HG03520 (cell line): ENCODE data around the gene ERC1.
"Not testable (repeated sequence)": the region's sequence is repeated elsewhere in the genome, so short reads cannot be mapped to it uniquely, and the experiment has no call there.

Experiments
- ATAC-seq: cut with Tn5 transposase; IDR thresholded peaks from one replicate; pipeline ENCODE4 v1.9.1; 2021; ENCODE audit warnings: mild to moderate bottlenecking, moderate library complexity; ENCODE audit not compliant: unreplicated experiment

Gene ERC1

DNA sequence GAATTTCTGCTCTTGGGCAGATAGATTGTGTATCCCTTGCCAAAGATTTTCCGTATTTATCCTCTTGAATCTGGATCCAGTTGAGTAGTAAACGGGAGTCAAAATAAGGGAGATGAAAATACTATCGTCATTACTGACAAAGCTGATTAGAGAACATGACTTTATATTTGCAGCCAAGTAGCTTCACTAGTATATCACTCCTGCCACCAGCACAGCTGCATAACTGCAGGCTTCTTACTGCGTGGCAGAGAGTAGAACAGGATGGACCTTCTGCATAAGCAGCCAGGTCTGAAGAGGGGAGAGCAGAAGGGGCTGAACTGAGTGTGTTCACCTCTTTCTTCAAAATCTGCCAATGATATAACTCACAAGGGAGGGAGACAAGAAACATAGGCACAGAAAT is 319.6 kb downstream of the ERC1 start:
- ATAC-seq = no peak

DNA sequence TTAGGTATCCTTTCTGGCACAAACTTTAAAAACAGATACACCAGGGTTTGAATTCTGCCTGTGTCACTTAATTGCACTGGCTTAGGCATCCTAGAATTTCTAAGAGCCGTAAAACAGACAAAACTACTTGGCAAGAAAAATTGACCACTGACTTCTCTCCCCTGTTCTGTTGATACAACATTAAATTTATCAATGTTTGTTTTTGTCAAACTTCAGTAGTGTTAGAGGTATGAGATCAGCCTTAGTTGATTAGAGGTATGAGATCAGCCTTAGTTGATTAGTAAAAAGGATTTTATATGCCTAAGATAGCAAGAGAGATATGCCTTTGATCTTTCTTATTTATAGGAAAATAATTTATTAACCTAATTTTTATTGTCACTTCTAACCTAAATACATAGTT is 320.1 kb downstream of the ERC1 start:
- ATAC-seq = no peak

DNA sequence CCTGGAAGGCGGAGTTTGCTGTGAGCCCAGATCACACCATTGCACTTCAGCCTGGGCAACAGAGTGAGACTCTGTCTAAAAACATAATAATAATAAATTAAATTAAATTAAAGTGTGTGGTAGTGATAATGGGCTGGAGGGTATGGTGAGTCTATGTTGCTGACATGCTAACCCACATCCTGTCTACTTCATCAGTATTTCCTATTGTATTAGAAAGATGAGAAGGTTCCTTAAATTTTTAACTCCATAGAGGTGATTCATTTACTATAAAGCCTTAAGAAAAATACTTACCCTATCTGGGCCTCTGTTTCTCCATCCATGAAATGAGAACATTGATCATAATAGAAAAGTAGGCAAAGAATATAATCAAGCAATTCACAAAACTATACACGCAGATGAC is 322.9 kb downstream of the ERC1 start:
- ATAC-seq = no peak

DNA sequence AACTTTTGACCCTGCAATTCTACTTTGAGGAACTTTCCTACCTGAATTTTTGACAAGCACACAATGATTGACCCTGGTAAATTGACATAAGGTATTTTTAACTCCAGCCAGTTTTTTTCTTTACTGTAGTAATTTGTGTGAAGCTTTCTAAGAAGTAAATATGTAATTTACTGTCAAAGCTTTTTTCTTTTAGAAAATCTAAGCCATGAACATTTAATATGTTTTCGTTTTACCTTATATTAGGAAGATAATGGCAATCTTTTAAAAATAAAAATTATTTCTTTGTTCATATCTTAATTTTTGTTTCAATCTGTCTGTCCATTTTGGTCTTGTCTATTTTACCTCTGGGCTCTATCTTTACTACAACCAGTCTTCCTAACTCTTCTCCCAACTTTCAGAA is 323.5 kb downstream of the ERC1 start:
- ATAC-seq = no peak

DNA sequence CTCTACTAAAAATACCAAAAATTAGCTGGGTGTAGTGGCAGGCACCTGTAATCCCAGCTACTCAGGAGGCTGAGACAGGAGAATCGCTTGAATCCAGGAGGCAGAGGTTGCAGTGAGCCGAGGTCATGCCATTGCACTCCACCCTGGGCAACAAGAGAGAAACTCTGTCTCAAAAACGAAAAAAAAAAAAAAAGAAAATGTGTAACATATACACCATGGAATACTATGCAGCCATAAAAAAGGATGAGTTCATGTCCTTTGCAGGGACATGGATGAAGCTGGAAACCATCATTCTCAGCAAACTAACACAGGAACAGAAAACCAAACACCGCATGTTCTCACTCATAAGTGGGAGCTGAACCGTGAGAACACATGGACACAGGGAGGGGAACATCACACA is 326.0 kb downstream of the ERC1 start:
- ATAC-seq = not testable (repeated sequence)

DNA sequence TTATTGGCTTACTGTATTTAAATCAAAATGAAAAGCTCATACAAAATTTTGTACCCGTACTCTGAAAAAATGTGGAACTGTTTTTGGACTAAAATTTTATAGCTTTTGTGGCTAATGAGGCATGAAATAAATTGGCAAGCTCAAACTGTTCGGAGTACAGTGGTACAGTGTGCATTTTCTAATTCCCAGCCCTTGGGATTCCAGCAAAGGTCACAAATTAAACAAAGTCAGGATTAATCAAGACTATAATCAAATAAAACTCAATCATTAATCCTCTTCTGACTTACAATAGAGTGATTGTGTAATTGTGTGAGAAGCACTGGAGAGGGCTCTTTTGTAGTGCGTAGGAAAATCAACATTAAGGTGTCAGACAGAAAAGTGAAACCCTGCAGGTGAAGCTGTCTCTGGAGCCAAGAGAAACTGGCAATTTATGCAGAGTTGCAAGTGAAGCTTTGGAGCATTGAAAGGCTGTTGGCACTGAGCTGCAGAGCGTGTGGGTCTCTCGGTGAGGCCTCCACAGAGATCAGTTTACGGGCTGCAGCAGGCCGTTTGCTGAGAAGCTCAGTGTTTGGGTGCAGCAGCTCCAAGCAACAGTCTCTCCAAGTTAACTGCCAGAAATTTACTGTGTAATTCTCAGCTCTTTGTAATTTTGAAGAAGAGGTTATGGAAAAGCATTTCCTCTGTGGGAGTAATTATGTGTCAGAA is 327.5 kb downstream of the ERC1 start:
- ATAC-seq = no peak

GRCh38 chr12:1319212-1319611 is 328.2 kb downstream of the ERC1 start:
- no peak for ATAC-seq

DNA sequence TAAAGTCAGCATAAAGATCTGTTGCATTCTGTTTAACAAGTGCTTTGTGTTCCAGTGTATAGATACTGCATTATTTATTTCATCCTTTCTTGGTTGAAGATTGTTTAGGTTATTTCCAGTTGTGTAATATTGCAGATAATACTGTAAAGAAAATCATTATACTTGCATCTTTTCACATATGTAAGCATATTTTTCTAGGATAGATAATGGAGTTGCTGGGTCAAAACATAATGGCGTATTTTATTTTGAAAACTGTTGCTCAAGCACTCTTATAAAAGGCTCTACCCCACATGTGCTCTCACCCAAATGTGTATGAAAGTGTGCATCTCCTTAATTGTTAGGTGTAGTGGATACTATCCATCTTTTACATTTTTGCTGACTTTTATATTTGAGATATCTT is 329.0 kb downstream of the ERC1 start:
- ATAC-seq = no peak

DNA sequence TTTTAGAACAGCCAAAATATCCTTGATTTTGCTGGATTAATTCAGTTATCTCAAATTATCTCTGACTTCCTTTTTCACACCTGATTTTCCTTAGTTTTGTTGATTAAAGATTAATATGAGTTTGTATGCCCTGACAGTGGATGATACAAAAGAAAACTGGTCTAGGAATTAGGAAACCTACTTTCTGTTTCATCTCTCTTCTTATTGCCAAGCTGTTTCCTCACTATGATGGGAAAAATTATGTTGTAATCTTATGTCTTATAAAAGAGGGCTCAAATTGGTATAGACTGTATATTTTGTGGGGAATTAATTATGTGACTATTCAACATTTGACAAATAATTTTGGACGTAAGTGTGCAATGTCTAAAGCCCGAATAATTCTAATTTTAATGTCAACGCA is 331.8 kb downstream of the ERC1 start:
- no peak for ATAC-seq

GRCh38 chr12:1324099-1324498 is 333.1 kb downstream of the ERC1 start:
- ATAC-seq = no peak

DNA sequence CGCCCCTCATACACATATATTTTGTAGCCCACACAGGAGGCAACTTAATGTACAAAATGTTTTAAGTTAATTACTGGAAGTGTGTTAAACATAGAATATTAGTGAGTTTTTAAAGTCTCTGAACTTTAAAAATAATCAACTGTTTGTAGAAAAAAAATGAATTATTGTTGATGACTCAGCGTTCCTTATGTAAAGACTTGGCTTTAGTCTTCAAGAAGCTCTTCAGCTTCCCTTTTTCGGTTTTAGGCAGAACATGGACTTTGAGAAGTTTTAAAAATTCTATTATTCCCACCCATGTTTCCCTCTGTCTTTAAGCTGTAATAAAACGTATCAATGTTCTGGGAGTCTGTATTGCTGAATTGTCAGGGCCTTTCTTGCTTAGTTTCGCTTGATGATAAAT is 333.9 kb downstream of the ERC1 start:
- ATAC-seq = no peak

DNA sequence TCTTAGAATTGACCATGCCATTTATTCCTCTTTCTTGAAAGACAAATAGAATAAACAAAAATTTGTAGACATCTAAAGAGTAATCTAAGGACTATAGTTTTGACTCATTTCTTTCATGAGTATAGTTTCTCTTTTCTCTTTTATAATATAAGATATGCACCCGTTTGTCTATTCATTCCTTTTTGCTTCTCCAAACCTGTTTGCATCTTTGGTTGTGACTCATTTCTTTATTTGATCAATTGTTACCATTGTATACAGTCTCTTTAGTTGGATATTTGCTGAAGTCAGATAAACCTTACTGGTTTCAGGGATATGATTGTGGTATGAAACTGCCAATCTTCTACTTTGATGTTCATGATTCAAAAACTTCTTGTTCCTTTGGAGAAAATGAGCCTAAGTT is 334.6 kb downstream of the ERC1 start:
- no peak for ATAC-seq

- no peak for ATAC-seq
Observed at GRCh38 chr12:1326258-1326657, 335.2 kb downstream of the ERC1 start.

DNA sequence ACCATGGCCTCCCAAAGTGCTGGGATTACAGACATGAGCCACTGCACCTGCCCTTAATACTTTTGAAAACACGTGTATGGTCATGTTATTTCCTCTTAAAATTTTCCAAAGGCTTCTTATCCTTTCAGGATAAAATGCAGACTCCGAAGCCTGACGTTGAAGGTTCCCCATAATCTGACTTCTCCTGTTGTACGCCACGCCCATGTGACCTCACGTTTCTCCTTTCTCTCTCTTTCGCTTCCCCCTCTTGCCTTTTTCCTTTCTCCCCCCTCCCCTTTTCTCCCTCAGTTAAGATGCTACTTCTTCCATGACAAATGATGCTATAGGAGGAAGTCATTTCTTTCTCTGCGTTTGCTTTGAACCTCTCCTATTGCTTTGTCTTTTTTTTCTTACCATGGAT is 337.4 kb downstream of the ERC1 start:
- no peak for ATAC-seq

DNA sequence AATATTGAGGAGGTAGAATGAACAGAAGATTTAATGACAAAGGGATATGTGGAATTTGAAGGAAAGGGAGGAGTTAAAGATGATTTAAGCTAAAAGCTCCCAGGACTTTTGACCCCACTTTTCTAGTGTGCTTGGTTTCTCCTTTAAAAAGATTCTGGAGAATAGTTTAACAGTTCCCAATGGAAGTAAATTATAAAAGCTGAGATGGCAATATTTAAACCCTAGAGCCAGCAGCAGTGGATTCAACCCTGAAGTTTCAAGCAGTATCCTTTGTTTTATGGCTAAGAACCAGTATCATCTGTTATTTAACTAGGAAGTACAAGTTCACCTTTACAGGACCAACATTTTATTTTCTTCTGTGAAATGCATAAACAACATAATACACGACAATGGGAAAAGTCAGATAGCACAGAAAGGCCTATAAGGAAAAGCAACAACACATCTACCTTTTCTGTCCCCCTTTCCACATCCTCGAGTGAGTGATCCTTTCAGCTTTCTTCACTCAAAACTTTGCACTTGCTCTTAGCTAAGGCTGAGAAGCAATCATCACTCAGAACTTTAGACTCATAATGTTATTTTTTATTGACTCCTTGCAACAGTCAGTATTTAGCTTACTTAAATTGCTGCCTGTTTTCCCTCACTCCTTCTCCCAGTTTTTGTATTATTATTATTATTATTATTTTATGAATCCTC is 338.9 kb downstream of the ERC1 start:
- no peak for ATAC-seq

GRCh38 chr12:1330477-1330827 is 339.4 kb downstream of the ERC1 start:
- no peak for ATAC-seq

DNA sequence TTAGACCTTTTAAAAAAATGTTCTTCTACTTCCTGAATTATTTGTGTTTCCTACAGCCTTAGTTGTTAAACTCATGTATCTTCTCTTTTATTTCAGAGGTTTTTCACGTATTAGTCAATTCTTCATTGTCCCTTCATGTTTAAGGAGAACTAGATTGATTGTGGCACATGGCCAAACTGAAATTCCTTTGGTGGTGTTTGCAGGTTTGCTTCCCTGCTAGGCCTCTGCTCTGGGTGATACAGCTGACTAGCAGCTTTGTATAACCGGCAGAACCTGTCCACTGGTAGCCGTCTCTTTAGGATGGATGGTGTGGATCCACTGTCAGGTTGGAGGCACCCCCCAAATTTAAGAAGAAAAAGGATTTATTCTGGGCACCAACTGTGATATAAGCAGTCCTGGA is 341.3 kb downstream of the ERC1 start:
- no peak for ATAC-seq

GRCh38 chr12:1338483-1339177 is 347.6 kb downstream of the ERC1 start:
- no peak for ATAC-seq

- ATAC-seq = not testable (repeated sequence)
Observed at GRCh38 chr12:1339178-1339541, 348.1 kb downstream of the ERC1 start.

DNA sequence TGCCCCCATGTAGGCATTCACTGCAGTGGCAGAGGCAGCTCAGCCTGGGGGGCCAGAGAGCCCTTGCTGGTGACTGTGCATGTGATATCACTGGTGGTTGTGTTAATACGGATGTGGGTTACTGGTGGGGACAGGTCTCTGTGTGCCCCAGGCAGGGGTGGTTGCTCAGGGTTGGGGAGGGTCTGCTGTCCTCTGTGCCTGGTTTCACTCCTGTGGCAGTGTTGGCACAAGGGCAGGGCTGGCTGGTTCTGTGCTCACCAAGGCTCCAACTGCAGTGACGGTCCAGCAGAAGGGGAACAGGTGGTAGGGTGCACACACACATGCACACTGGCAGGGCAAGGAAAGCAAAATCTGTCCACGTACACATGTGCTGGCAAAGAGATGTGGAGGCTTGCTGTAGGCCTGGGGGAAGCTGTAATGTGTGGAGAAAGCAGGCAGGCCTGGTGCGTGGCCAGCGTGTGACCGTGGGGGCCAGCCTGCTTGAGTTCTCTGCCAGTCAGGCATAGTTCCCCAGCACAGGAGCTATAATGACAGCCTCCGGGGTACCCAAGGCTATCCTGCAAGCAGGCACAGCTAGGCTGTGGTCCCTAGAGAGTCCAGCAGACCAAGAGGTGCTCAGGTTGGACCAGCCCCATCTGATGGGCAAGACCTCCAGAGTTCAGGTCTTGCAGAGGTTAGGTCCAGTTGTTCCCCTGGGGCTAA is 348.7 kb downstream of the ERC1 start:
- no peak for ATAC-seq

GRCh38 chr12:1341270-1341669 is 350.2 kb downstream of the ERC1 start:
- ATAC-seq = not testable (repeated sequence)

DNA sequence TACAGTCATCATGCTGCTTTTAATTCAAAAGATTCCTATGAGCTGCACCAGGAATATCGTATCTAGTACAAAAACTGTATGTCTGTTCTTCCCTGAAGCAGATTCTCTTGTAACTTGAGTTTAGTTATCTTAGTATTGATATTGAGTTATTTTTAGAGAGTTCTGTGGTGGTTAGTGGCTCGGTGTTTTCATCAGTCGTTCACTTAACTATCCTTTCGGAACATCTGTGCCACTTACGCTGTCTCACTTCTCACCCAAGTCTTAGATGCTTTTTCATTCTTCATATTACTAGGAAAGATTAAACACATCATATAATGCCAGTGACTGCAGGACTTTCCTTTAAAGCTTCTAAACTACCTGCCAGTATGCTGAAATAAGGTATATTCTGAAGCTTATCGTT is 352.4 kb downstream of the ERC1 start:
- ATAC-seq = no peak
